ENCODE data around the gene NDUFA7. TPM values are rescaled to one million over a fixed set of nuclear protein-coding genes. Genes with fewer than 3 reads are reported as not detected.
A peak's percentile ranks its signal among the peaks of the same experiment; 100 is the strongest.

The NDUFA7 gene
- polyA plus RNA-seq, 3 donors: 49.9 to 153 (median 133) TPM

GRCh38 chr19:8305798-8306197 is 15.4 kb downstream of the NDUFA7 start:
- Histone ChIP-seq H3K9ac (ENCODE audit: insufficient read depth, low read length, poor library complexity, severe bottlenecking) (no peak overlapping the region), H3K27me3 (ENCODE audit: control insufficient read depth in 2 of 2, insufficient read depth in 2 of 2, low read length in 2 of 2) (peaks cover 0 to 18% of the 10 kb centered on the region in 2 donors), H4K20me1 (ENCODE audit: insufficient read depth, low read length) (no peaks in the 10 kb centered on the region), H3K4me2 (replicated peaks; ENCODE audit: extremely low read depth, low read length, poor library complexity, severe bottlenecking) (no peak overlapping the region), H3K27ac (ENCODE audit: low read depth in 1 of 2, low read length in 2 of 2) (no peak overlapping the region), H2AFZ (ENCODE audit: insufficient read depth, low read depth, low read length, poor library complexity, severe bottlenecking) (no peak overlapping the region), H3K36me3 (replicated peaks in 1 of 2; ENCODE audit: control insufficient read depth in 1 of 2, insufficient read depth in 2 of 2, low read length in 2 of 2) (peaks cover 6 to 16% of the 10 kb centered on the region in 2 donors), H3K4me3 (replicated peaks in 1 of 3; ENCODE audit: low read depth in 2 of 3, low read length in 3 of 3) (no peak overlapping the region), H3K79me2 (ENCODE audit: insufficient read depth, low read length) (no peaks in the 10 kb centered on the region), H3K9me3 (replicated peaks in 1 of 2; ENCODE audit: control insufficient read depth in 1 of 2, insufficient read depth in 1 of 2, low read length in 2 of 2) (no peaks in the 10 kb centered on the region), H3K4me1 (ENCODE audit: control insufficient read depth in 1 of 2, insufficient read depth in 2 of 2, low read length in 2 of 2) (peaks cover 12 to 13% of the 10 kb centered on the region in 2 donors)
- DNase-seq: no peak
- Mint-ChIP-seq H3K4me3 (peak overlapping the region in 1 of 2 donors; percentile 59), H3K36me3 (peaks cover 14 to 29% of the 10 kb centered on the region in 2 donors), H3K27ac (no peak overlapping the region), H3K4me1 (peaks cover 23% of the 10 kb centered on the region), H3K9me3 (peaks cover 0 to 3% (median 0%) of the 10 kb centered on the region in 7 donors), H3K27me3 (ENCODE audit: low read depth in 3 of 3) (peaks cover 26 to 63% (median 36%) of the 10 kb centered on the region in 3 donors)
- TF ChIP-seq CTCF (IDR thresholded peaks at IDR 0.05): no peak
- intact Hi-C loops (cut with micrococcal nuclease): no loop called here
- WGBS (ENCODE audit: insufficient coverage): no CpG with 5 or more reads among the region's 4 CpGs

GRCh38 chr19:8304841-8305621 is 16.1 kb downstream of the NDUFA7 start:
- peaks cover 26 to 63% (median 36%) of the 10 kb centered on the region in 3 donors for H3K27me3 Mint-ChIP-seq (ENCODE audit: low read depth in 3 of 3)
- Histone ChIP-seq H2AFZ (ENCODE audit: insufficient read depth, low read depth, low read length, poor library complexity, severe bottlenecking) (no peak overlapping the region), H3K9me3 (replicated peaks in 1 of 2; ENCODE audit: control insufficient read depth in 1 of 2, insufficient read depth in 1 of 2, low read length in 2 of 2) (no peaks in the 10 kb centered on the region), H3K79me2 (ENCODE audit: insufficient read depth, low read length) (no peaks in the 10 kb centered on the region), H3K9ac (ENCODE audit: insufficient read depth, low read length, poor library complexity, severe bottlenecking) (no peak overlapping the region), H3K27me3 (ENCODE audit: control insufficient read depth in 2 of 2, insufficient read depth in 2 of 2, low read length in 2 of 2) (peaks cover 0 to 18% of the 10 kb centered on the region in 2 donors), H3K4me1 (ENCODE audit: control insufficient read depth in 1 of 2, insufficient read depth in 2 of 2, low read length in 2 of 2) (peaks cover 12 to 13% of the 10 kb centered on the region in 2 donors), H3K36me3 (replicated peaks in 1 of 2; ENCODE audit: control insufficient read depth in 1 of 2, insufficient read depth in 2 of 2, low read length in 2 of 2) (peaks cover 0 to 8% of the 10 kb centered on the region in 2 donors), H3K4me3 (replicated peaks in 1 of 3; ENCODE audit: low read depth in 2 of 3, low read length in 3 of 3) (no peak overlapping the region), H3K4me2 (replicated peaks; ENCODE audit: extremely low read depth, low read length, poor library complexity, severe bottlenecking) (no peak overlapping the region), H4K20me1 (ENCODE audit: insufficient read depth, low read length) (no peaks in the 10 kb centered on the region), H3K27ac (ENCODE audit: low read depth in 1 of 2, low read length in 2 of 2) (no peak overlapping the region)
- peak overlapping the region in 1 of 2 donors; percentile 39 for H3K4me3 Mint-ChIP-seq
- H3K36me3 Mint-ChIP-seq: peaks cover 8 to 21% of the 10 kb centered on the region in 2 donors
- WGBS (ENCODE audit: insufficient coverage): 94% methylated on average over 28 of the region's 33 CpGs
- DNase-seq: no peak
- TF ChIP-seq CTCF (IDR thresholded peaks at IDR 0.05): no peak
- H3K27ac Mint-ChIP-seq: no peak overlapping the region
- H3K4me1 Mint-ChIP-seq: peaks cover 23% of the 10 kb centered on the region
- H3K9me3 Mint-ChIP-seq: peaks cover 0 to 3% (median 0%) of the 10 kb centered on the region in 7 donors
- intact Hi-C loops (cut with micrococcal nuclease): no loop called here

Measured in CD14-positive monocyte (primary cell).